SK-N-SH (cell line): ENCODE data around the gene SORCS3. TPM values are rescaled to one million over a fixed set of nuclear protein-coding genes. Genes with fewer than 3 reads are reported as not detected.

Source experiments
- CTCF ChIA-PET: fragments of 300-600, 350-600 bp; formaldehyde crosslinking; extraction: SDS; loops from one replicate; lab custom pipeline; 2021; lab: Yijun Ruan, JAX
- POLR2A ChIA-PET: fragments of 350-600 bp; sonication (Branson Sonifier 250); formaldehyde crosslinking; extraction: SDS; loops from one replicate; lab custom pipeline; 2020; ENCODE audit warnings: antibody characterized with exemption, inconsistent platforms; lab: Yijun Ruan, JAX
- DNase-seq: peaks from one replicate; pipeline ENCODE4 v3.0.0; 2012
- H2AFZ ChIP-seq: fragments of 200-600 bp; sonication (generic); 2 replicates; pipeline ENCODE4 v1.8.1; 2016; ENCODE audit warnings: antibody characterized with exemption, mild to moderate bottlenecking, low read depth
- H3F3A ChIP-seq: fragments of 200-600 bp; sonication (generic); replicated peaks from 2 replicates; pipeline ENCODE3; 2016; ENCODE audit warnings: antibody characterized with exemption, mild to moderate bottlenecking; ENCODE audit not compliant: insufficient read depth
- H3K27ac ChIP-seq, 2 experiments: fragments of 200-500 bp in 1 of 2; fragments of 200-600 bp in 1 of 2; sonication (Bioruptor generic) in 1 of 2; sonication (generic), shearing (Covaris generic) in 1 of 2; 2 replicates each; pipeline versions ENCODE4 v1.5.1 to v1.6.1; 2014 to 2016; ENCODE audit warnings: low read depth in 2 of 2, inconsistent platforms in 1 of 2, low read length in 1 of 2, mild to moderate bottlenecking in 1 of 2, mixed read lengths in 1 of 2
- H3K27me3 ChIP-seq: fragments of 200-600 bp; sonication (generic), shearing (Covaris generic); 2 replicates; pipeline ENCODE4 v1.6.1; 2016; ENCODE audit warnings: mixed run types; ENCODE audit not compliant: insufficient read depth
- H3K36me3 ChIP-seq, 2 experiments: fragments of 200-500 bp in 1 of 2; fragments of 200-600 bp in 1 of 2; sonication (Bioruptor generic) in 1 of 2; sonication (generic) in 1 of 2; replicated peaks in 1 of 2; 2 replicates each; pipeline versions ENCODE3 to v1.5.1; 2014 to 2016; ENCODE audit warnings: low read length in 1 of 2, mild to moderate bottlenecking in 1 of 2; ENCODE audit not compliant: insufficient read depth in 2 of 2, control insufficient read depth in 1 of 2
- H3K4me1 ChIP-seq, 2 experiments: fragments of 200-500 bp in 1 of 2; fragments of 200-600 bp in 1 of 2; sonication (Bioruptor generic) in 1 of 2; sonication (generic), shearing (Covaris generic) in 1 of 2; 2 replicates each; pipeline versions ENCODE4 v1.5.1 to v1.6.1; 2014 to 2016; ENCODE audit warnings: low read depth in 1 of 2, low read length in 1 of 2, mixed run types in 1 of 2; ENCODE audit not compliant: insufficient read depth in 2 of 2, control insufficient read depth in 1 of 2
- H3K4me2 ChIP-seq: fragments of 200-600 bp; sonication (generic), shearing (Covaris generic); 2 replicates; pipeline ENCODE4 v1.6.1; 2017; ENCODE audit warnings: mixed run types
- H3K4me3 ChIP-seq, 2 experiments: fragments of 200-500 bp in 1 of 2; fragments of 200-600 bp in 1 of 2; sonication (Bioruptor generic) in 1 of 2; sonication (generic), shearing (Covaris generic) in 1 of 2; 2 replicates each; pipeline versions ENCODE4 v1.5.1 to v1.8.1; 2014 to 2016; ENCODE audit warnings: low read depth in 2 of 2, inconsistent platforms in 1 of 2, low read length in 1 of 2, mild to moderate bottlenecking in 1 of 2, mixed read lengths in 1 of 2, moderate library complexity in 1 of 2
- H3K79me2 ChIP-seq: fragments of 200-600 bp; sonication (generic); 2 replicates; pipeline ENCODE4 v1.8.1; 2017; ENCODE audit warnings: mild to moderate bottlenecking; ENCODE audit not compliant: insufficient read depth
- H3K9ac ChIP-seq: fragments of 200-600 bp; sonication (generic); 2 replicates; pipeline ENCODE4 v1.6.1; 2017; ENCODE audit warnings: mixed run types
- H3K9me2 ChIP-seq: fragments of 200-600 bp; sonication (generic); 2 replicates; pipeline ENCODE4 v1.6.1; 2017; ENCODE audit warnings: mixed run types
- H3K9me3 ChIP-seq: fragments of 200-600 bp; sonication (generic); 2 replicates; pipeline ENCODE4 v1.6.1; 2017; ENCODE audit warnings: mixed run types, mild to moderate bottlenecking, moderate library complexity
- H4K20me1 ChIP-seq: fragments of 200-600 bp; sonication (generic); 2 replicates; pipeline ENCODE4 v1.6.1; 2017; ENCODE audit warnings: mild to moderate bottlenecking, mixed run types; ENCODE audit not compliant: insufficient read depth
- CHD2 ChIP-seq: fragments of 150-350 bp; IDR thresholded peaks from 2 replicates; pipeline ENCODE4 v1.6.1; 2018; ENCODE audit warnings: low read length; ENCODE audit not compliant: partially characterized antibody
- EP300 ChIP-seq, 2 experiments: IDR thresholded peaks; 2 replicates each; pipeline versions ENCODE4 v1.4.0 to v1.6.1; 2012; ENCODE audit warnings: borderline replicate concordance in 1 of 2, low read depth in 1 of 2, low read length in 1 of 2
- FOSL2 ChIP-seq: IDR thresholded peaks from 2 replicates; pipeline ENCODE4 v1.4.0; 2012; ENCODE audit warnings: low read depth, mild to moderate bottlenecking, moderate library complexity, borderline replicate concordance
- GABPA ChIP-seq: IDR thresholded peaks from 2 replicates; pipeline ENCODE4 v1.4.0; 2012; ENCODE audit warnings: low read depth, mild to moderate bottlenecking
- GATA2 ChIP-seq: sonication (generic); formaldehyde crosslinking; IDR thresholded peaks from 2 replicates; pipeline ENCODE4 v1.5.0; 2020; ENCODE audit warnings: mild to moderate bottlenecking, missing genetic modification reagents
- MAX ChIP-seq: IDR thresholded peaks from 2 replicates; pipeline ENCODE4 v1.4.0; 2012; ENCODE audit warnings: low read depth
- MXI1 ChIP-seq: IDR thresholded peaks from 2 replicates; pipeline ENCODE4 v1.6.1; 2012; ENCODE audit warnings: mild to moderate bottlenecking, low read depth, low read length, improper control_type of control experiment
- RAD21 ChIP-seq: IDR thresholded peaks from 2 replicates; pipeline ENCODE4 v1.6.1; 2012; ENCODE audit warnings: mild to moderate bottlenecking, low read length
- RCOR1 ChIP-seq: fragments of 150-350 bp; IDR thresholded peaks from 2 replicates; pipeline ENCODE4 v1.6.1; 2017; ENCODE audit warnings: antibody characterized with exemption, low read length
- SIN3A ChIP-seq: IDR thresholded peaks from 2 replicates; pipeline ENCODE4 v1.6.1; 2012; ENCODE audit warnings: low read depth, mild to moderate bottlenecking, low read length, moderate library complexity, borderline replicate concordance
- SMC3 ChIP-seq: IDR thresholded peaks from 2 replicates; pipeline ENCODE4 v1.6.1; 2012; ENCODE audit warnings: low read depth, low read length, improper control_type of control experiment
- TCF12 ChIP-seq: IDR thresholded peaks from 2 replicates; pipeline ENCODE4 v1.4.0; 2012
- WGBS: methylation state at CpG from one replicate; pipeline ENCODE4 v1.1.6; 2017; ENCODE audit warnings: low lambda C conversion rate; 5-methylcytosine and 5-hydroxymethylcytosine counted together
- polyA plus RNA-seq, 3 experiments: library from polyadenylated mRNA; depleted of rRNA; stranded (reverse); fragments of >200 nt; gene quantifications; 2 replicates each; pipeline ENCODE4 v1.2.3, GENCODE V29; 2012
- TF ChIP-seq, protein P1 (sequence below): IDR thresholded peaks from 2 replicates; pipeline ENCODE4 v1.6.1; 2012; ENCODE audit warnings: mild to moderate bottlenecking, low read depth, low read length, moderate library complexity
- TF ChIP-seq, protein P2 (sequence below): IDR thresholded peaks from 2 replicates; pipeline ENCODE4 v1.4.0; 2012; ENCODE audit warnings: low read depth, borderline replicate concordance
- TF ChIP-seq, protein P3 (sequence below): IDR thresholded peaks from 2 replicates; pipeline ENCODE4 v1.4.0; 2012; ENCODE audit warnings: low read depth, borderline replicate concordance

Gene SORCS3
- polyA plus RNA-seq, 1 of the 3 experiments (the other 2 are of a cell fraction) = not detected

DNA sequence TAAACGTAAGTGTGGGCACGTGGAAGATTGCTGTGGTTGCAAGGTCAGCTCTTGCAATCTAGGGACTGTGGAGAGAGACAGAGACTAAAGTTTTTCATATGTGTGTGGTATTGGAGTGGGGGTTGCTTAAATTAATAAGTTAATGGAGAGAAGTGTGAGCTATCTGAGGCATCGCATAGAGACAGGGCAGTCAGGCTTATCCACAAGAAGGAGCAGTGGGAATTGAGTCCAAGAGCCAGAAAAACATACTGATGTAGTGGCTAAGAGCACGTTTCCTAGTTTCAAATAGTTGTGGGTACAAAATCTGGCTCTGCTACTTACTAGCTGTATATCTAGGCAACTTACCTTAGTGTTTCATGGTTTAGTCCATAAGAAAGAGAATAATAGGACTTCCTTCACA lies 65.8 kb downstream of the SORCS3 start:
- no peak for DNase-seq
- 17% methylated on average over 4 of the region's 4 CpGs for WGBS

More for the DNA sequence above, 65.8 kb downstream of the SORCS3 start:
- no peak for TF ChIP-seq SIN3A
- TF ChIP-seq, protein P1, sequence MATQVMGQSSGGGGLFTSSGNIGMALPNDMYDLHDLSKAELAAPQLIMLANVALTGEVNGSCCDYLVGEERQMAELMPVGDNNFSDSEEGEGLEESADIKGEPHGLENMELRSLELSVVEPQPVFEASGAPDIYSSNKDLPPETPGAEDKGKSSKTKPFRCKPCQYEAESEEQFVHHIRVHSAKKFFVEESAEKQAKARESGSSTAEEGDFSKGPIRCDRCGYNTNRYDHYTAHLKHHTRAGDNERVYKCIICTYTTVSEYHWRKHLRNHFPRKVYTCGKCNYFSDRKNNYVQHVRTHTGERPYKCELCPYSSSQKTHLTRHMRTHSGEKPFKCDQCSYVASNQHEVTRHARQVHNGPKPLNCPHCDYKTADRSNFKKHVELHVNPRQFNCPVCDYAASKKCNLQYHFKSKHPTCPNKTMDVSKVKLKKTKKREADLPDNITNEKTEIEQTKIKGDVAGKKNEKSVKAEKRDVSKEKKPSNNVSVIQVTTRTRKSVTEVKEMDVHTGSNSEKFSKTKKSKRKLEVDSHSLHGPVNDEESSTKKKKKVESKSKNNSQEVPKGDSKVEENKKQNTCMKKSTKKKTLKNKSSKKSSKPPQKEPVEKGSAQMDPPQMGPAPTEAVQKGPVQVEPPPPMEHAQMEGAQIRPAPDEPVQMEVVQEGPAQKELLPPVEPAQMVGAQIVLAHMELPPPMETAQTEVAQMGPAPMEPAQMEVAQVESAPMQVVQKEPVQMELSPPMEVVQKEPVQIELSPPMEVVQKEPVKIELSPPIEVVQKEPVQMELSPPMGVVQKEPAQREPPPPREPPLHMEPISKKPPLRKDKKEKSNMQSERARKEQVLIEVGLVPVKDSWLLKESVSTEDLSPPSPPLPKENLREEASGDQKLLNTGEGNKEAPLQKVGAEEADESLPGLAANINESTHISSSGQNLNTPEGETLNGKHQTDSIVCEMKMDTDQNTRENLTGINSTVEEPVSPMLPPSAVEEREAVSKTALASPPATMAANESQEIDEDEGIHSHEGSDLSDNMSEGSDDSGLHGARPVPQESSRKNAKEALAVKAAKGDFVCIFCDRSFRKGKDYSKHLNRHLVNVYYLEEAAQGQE = no peak
- TF ChIP-seq, protein P2, sequence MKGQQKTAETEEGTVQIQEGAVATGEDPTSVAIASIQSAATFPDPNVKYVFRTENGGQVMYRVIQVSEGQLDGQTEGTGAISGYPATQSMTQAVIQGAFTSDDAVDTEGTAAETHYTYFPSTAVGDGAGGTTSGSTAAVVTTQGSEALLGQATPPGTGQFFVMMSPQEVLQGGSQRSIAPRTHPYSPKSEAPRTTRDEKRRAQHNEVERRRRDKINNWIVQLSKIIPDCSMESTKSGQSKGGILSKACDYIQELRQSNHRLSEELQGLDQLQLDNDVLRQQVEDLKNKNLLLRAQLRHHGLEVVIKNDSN = no peak
- TF ChIP-seq RCOR1 = no peak
- no peak for TF ChIP-seq MAX
- TF ChIP-seq, protein P3, sequence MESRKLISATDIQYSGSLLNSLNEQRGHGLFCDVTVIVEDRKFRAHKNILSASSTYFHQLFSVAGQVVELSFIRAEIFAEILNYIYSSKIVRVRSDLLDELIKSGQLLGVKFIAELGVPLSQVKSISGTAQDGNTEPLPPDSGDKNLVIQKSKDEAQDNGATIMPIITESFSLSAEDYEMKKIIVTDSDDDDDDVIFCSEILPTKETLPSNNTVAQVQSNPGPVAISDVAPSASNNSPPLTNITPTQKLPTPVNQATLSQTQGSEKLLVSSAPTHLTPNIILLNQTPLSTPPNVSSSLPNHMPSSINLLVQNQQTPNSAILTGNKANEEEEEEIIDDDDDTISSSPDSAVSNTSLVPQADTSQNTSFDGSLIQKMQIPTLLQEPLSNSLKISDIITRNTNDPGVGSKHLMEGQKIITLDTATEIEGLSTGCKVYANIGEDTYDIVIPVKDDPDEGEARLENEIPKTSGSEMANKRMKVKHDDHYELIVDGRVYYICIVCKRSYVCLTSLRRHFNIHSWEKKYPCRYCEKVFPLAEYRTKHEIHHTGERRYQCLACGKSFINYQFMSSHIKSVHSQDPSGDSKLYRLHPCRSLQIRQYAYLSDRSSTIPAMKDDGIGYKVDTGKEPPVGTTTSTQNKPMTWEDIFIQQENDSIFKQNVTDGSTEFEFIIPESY = no peak
- no peak for TF ChIP-seq RAD21
- no peak for TF ChIP-seq MXI1
- TF ChIP-seq GATA2 (CRISPR knock-in tag) = no peak
- no peak for TF ChIP-seq EP300 (IDR thresholded peaks at IDR 0.05; ENCODE audit: borderline replicate concordance in 1 of 2, low read depth in 1 of 2, low read length in 1 of 2)
- TF ChIP-seq FOSL2 = no peak
- TF ChIP-seq TCF12 = no peak
- no peak for TF ChIP-seq GABPA
- TF ChIP-seq CHD2 = no peak
- no peak for TF ChIP-seq SMC3
- TF ChIP-seq, all 33 proteins: peak for 0
- ChIA-PET CTCF (interaction anchor here (1.0 to 1.7 kb wide), 2 partner anchors 64 to 68 kb away, joined by 4 to 5 read pairs; no protein-coding TSS in a partner anchor), POLR2A (no interaction called here)
- Histone ChIP-seq H3K4me1 (peaks cover 0 to 4% of the 10 kb centered on the region in 2 experiments; a peak in 1 of 4 replicates), H3K9me2 (no peaks in the 10 kb centered on the region), H3K79me2 (no peaks in the 10 kb centered on the region), H2AFZ (no peak overlapping the region), H3K36me3 (no peaks in the 10 kb centered on the region), H3K9ac (no peak overlapping the region), H3K27me3 (no peaks in the 10 kb centered on the region), H3F3A (no peaks in the 10 kb centered on the region), H4K20me1 (no peaks in the 10 kb centered on the region), H3K9me3 (no peaks in the 10 kb centered on the region), H3K4me2 (no peak overlapping the region), H3K27ac (no peak overlapping the region), H3K4me3 (no peak overlapping the region)
